GM23338 (cell line): ENCODE data around the gene TBC1D17. TPM values are rescaled to one million over a fixed set of nuclear protein-coding genes. Genes with fewer than 3 reads are reported as not detected.
A peak's percentile ranks its signal among the peaks of the same experiment; 100 is the strongest.

Source experiments
- ATAC-seq: fragments of 200-7000 bp; cut with Tn5 transposase; 3 replicates; pipeline ENCODE4 v1.9.1; 2020
- DNase-seq: peaks from one replicate; pipeline ENCODE4 v3.0.0-alpha.2; 2015; ENCODE audit warnings: low spot score
- H2AFZ ChIP-seq: fragments of 200-600 bp; sonication (generic); 2 replicates; pipeline ENCODE4 v1.8.0; 2016; ENCODE audit warnings: antibody characterized with exemption, mild to moderate bottlenecking, moderate library complexity
- H3F3A ChIP-seq: fragments of 200-600 bp; sonication (generic); replicated peaks from 2 replicates; pipeline ENCODE4 v1.8.0; 2017; ENCODE audit warnings: antibody characterized with exemption, mixed run types, low read depth
- H3K27ac ChIP-seq: fragments of 200-600 bp; sonication (generic); 2 replicates; pipeline ENCODE4 v1.6.1; 2016; ENCODE audit warnings: low read depth
- H3K27me3 ChIP-seq: fragments of 200-600 bp; sonication (generic); 2 replicates; pipeline ENCODE4 v1.8.0; 2016; ENCODE audit warnings: mild to moderate bottlenecking, mixed run types, moderate library complexity; ENCODE audit not compliant: insufficient read depth
- H3K36me3 ChIP-seq: fragments of 200-600 bp; sonication (generic); 2 replicates; pipeline ENCODE4 v1.8.0; 2016; ENCODE audit warnings: mild to moderate bottlenecking; ENCODE audit not compliant: insufficient read depth
- H3K4me1 ChIP-seq: fragments of 200-600 bp; sonication (generic); 2 replicates; pipeline ENCODE4 v1.8.0; 2016; ENCODE audit warnings: mild to moderate bottlenecking, moderate library complexity; ENCODE audit not compliant: insufficient read depth
- H3K4me2 ChIP-seq: fragments of 200-600 bp; sonication (generic); 2 replicates; pipeline ENCODE4 v1.7.1; 2017; ENCODE audit warnings: mixed run types
- H3K4me3 ChIP-seq: fragments of 200-600 bp; sonication (generic); 2 replicates; pipeline ENCODE4 v1.6.1; 2016; ENCODE audit warnings: mixed run types
- H3K79me2 ChIP-seq: fragments of 200-600 bp; sonication (generic); replicated peaks from 2 replicates; pipeline ENCODE4 v1.8.0; 2017; ENCODE audit warnings: mild to moderate bottlenecking; ENCODE audit not compliant: insufficient read depth
- H3K9me2 ChIP-seq: fragments of 200-600 bp; sonication (generic); 2 replicates; pipeline ENCODE4 v1.8.0; 2017; ENCODE audit not compliant: insufficient read depth
- H4K20me1 ChIP-seq: fragments of 200-600 bp; sonication (generic); replicated peaks from 2 replicates; pipeline ENCODE4 v1.8.0; 2017; ENCODE audit warnings: mild to moderate bottlenecking; ENCODE audit not compliant: insufficient read depth
- H3K27ac Mint-ChIP-seq: 2 replicates; pipeline ENCODE4 v1.8.0; 2020; ENCODE audit warnings: inconsistent platforms, mild to moderate bottlenecking, moderate library complexity, mixed read lengths
- H3K27me3 Mint-ChIP-seq: 3 replicates; pipeline ENCODE4 v1.8.0; 2022; ENCODE audit warnings: low read depth, mild to moderate bottlenecking, moderate library complexity, mixed read lengths, inconsistent platforms; ENCODE audit not compliant: insufficient read depth, poor library complexity
- H3K36me3 Mint-ChIP-seq: 3 replicates; pipeline ENCODE4 v1.8.0; 2021; ENCODE audit warnings: low read depth, mild to moderate bottlenecking, inconsistent platforms, moderate library complexity, mixed read lengths
- H3K4me1 Mint-ChIP-seq: 3 replicates; pipeline ENCODE4 v1.8.0; 2020; ENCODE audit warnings: mild to moderate bottlenecking, inconsistent platforms, mixed read lengths
- H3K4me3 Mint-ChIP-seq: 3 replicates; pipeline ENCODE4 v1.8.0; 2021; ENCODE audit warnings: moderate library complexity, mild to moderate bottlenecking, inconsistent platforms, mixed read lengths
- H3K9me3 Mint-ChIP-seq: 3 replicates; pipeline ENCODE4 v1.8.0; 2020; ENCODE audit warnings: moderate library complexity, mild to moderate bottlenecking, inconsistent platforms, mixed read lengths
- CREB1 ChIP-seq: fragments of 250-450 bp; sonication (Bioruptor Pico); IDR thresholded peaks from 2 replicates; pipeline ENCODE4 v1.5.0; 2020; ENCODE audit warnings: low read depth, mild to moderate bottlenecking, moderate library complexity
- EZH2 ChIP-seq: fragments of 200-600 bp; sonication (generic); IDR thresholded peaks from one replicate; pipeline ENCODE4 v1.8.0; 2017; ENCODE audit warnings: antibody characterized with exemption, mild to moderate bottlenecking, low read depth; ENCODE audit not compliant: unreplicated experiment
- EZH2phosphoT487 ChIP-seq: fragments of 200-600 bp; sonication (generic); IDR thresholded peaks from one replicate; pipeline ENCODE4 v1.8.1; 2018; ENCODE audit warnings: antibody characterized with exemption; ENCODE audit not compliant: unreplicated experiment
- JUNB ChIP-seq: IDR thresholded peaks from one replicate; pipeline ENCODE4 v1.6.1; 2016; ENCODE audit warnings: antibody characterized with exemption; ENCODE audit not compliant: unreplicated experiment
- NANOG ChIP-seq: IDR thresholded peaks from 2 replicates; pipeline ENCODE4 v1.6.1; 2016; ENCODE audit warnings: antibody characterized with exemption, borderline replicate concordance
- POLR2AphosphoS5 ChIP-seq: IDR thresholded peaks from 2 replicates; pipeline ENCODE4 v1.6.1; 2016; ENCODE audit warnings: antibody characterized with exemption, low read depth
- STAT1 ChIP-seq: IDR thresholded peaks from one replicate; pipeline ENCODE4 v1.6.1; 2016; ENCODE audit warnings: antibody characterized with exemption; ENCODE audit not compliant: unreplicated experiment
- ZNF114 ChIP-seq: fragments of 250-450 bp; sonication (Bioruptor Pico); IDR thresholded peaks from 2 replicates; pipeline ENCODE4 v1.5.0; 2020; ENCODE audit warnings: mild to moderate bottlenecking, moderate library complexity
- ZNF331 ChIP-seq: fragments of 250-450 bp; sonication (Bioruptor Pico); IDR thresholded peaks from 2 replicates; pipeline ENCODE4 v1.5.0; 2020; ENCODE audit warnings: low read depth, mild to moderate bottlenecking, moderate library complexity
- polyA plus RNA-seq: library from polyadenylated mRNA; unstranded; fragments of >200 nt; fragmentation: Nextera tagmentation; extraction: Ambion mirVana; gene quantifications from 2 replicates; pipeline ENCODE4 v1.2.1, GENCODE V29; 2016
- total RNA-seq: library from RNA; depleted of rRNA; stranded (reverse); fragments of >200 nt; shearing (Covaris generic); gene quantifications from 2 replicates; pipeline ENCODE4 v1.2.3, GENCODE V29; 2014
- TF ChIP-seq, protein P1 (sequence below), 2 experiments: fragments of 200-600 bp in 1 of 2; sonication (generic) in 1 of 2; conservative IDR thresholded peaks; 2 replicates each; pipeline versions ENCODE4 v1.5.1 to v1.6.1; 2016 to 2017; ENCODE audit warnings: antibody characterized with exemption in 2 of 2, low read depth in 2 of 2, mild to moderate bottlenecking in 2 of 2, moderate library complexity in 1 of 2
- TF ChIP-seq, protein P2 (sequence below): IDR thresholded peaks from one replicate; pipeline ENCODE4 v1.6.1; 2018; ENCODE audit warnings: antibody characterized with exemption; ENCODE audit not compliant: unreplicated experiment
- TF ChIP-seq, protein P3 (sequence below): fragments of 250-450 bp; sonication (Bioruptor Pico); IDR thresholded peaks from 2 replicates; pipeline ENCODE4 v1.5.0; 2020; ENCODE audit warnings: mild to moderate bottlenecking, moderate library complexity
- TF ChIP-seq, protein P4 (sequence below): IDR thresholded peaks from 2 replicates; pipeline ENCODE4 v1.6.1; 2016; ENCODE audit warnings: antibody characterized with exemption

TBC1D17 gene
- total and polyA plus RNA-seq, 2 experiments from 2014 or later = 19.3 to 43.1 TPM

DNA sequence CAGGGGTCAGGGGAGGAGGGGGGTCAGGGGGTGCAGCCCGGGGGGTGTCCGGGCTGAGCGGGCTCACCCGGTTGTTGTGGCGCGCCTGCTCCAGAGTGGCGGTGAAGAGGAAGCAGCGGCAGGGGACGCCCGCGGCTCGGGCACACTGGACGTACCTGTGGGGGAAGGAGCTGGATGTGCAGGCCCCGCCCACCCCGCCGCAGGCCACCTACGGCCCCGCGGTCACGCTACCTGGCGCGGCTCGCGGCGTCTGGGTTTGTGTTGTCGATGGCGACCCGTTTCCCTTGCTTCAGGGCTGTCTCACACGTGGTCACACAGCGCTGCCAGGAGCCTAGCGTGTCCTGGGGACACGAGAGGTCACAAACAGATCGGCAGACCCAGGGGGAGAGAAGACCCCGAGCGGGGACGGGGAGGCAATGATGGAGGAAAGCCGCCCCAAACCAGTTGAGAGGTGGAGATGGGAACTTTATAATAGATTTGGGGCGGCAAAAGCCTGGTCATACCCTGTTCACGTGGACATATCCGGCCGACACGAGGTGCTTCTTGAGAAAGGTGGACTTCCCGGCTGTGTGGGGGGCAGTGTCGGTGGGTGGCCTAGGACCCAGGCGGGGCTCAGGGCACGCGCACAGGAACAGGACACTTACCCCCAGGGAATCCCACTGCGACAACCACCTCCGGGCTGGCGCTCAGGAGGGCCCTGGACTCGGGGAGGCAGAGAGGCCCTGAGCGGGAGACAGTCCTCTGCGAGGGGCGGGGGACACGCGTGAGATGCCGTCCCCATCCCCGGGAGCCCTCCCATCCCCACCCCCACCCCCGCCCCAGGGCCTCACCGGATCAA lies 15.7 kb upstream of the TBC1D17 start:
- H3K79me2 ChIP-seq = peaks cover 23% of the 10 kb centered on the region

More for the DNA sequence above, 15.7 kb upstream of the TBC1D17 start:
- peaks cover 35% of the 10 kb centered on the region for H3K4me1 Mint-ChIP-seq
- H3K27me3 Mint-ChIP-seq = peaks cover 42% of the 10 kb centered on the region
- TF ChIP-seq, protein P1, sequence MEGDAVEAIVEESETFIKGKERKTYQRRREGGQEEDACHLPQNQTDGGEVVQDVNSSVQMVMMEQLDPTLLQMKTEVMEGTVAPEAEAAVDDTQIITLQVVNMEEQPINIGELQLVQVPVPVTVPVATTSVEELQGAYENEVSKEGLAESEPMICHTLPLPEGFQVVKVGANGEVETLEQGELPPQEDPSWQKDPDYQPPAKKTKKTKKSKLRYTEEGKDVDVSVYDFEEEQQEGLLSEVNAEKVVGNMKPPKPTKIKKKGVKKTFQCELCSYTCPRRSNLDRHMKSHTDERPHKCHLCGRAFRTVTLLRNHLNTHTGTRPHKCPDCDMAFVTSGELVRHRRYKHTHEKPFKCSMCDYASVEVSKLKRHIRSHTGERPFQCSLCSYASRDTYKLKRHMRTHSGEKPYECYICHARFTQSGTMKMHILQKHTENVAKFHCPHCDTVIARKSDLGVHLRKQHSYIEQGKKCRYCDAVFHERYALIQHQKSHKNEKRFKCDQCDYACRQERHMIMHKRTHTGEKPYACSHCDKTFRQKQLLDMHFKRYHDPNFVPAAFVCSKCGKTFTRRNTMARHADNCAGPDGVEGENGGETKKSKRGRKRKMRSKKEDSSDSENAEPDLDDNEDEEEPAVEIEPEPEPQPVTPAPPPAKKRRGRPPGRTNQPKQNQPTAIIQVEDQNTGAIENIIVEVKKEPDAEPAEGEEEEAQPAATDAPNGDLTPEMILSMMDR (conservative IDR thresholded peaks at IDR 0.05; ENCODE audit: low read depth in 2 of 2) = no peak
- TF ChIP-seq POLR2AphosphoS5 (no peak), STAT1 (no peak), NANOG (no peak), EZH2phosphoT487 (no peak), JUNB (no peak), EZH2 (no peak), ZNF114 (CRISPR knock-in tag) (no peak), ZNF331 (CRISPR knock-in tag) (no peak), CREB1 (CRISPR knock-in tag) (no peak)
- TF ChIP-seq, protein P2, sequence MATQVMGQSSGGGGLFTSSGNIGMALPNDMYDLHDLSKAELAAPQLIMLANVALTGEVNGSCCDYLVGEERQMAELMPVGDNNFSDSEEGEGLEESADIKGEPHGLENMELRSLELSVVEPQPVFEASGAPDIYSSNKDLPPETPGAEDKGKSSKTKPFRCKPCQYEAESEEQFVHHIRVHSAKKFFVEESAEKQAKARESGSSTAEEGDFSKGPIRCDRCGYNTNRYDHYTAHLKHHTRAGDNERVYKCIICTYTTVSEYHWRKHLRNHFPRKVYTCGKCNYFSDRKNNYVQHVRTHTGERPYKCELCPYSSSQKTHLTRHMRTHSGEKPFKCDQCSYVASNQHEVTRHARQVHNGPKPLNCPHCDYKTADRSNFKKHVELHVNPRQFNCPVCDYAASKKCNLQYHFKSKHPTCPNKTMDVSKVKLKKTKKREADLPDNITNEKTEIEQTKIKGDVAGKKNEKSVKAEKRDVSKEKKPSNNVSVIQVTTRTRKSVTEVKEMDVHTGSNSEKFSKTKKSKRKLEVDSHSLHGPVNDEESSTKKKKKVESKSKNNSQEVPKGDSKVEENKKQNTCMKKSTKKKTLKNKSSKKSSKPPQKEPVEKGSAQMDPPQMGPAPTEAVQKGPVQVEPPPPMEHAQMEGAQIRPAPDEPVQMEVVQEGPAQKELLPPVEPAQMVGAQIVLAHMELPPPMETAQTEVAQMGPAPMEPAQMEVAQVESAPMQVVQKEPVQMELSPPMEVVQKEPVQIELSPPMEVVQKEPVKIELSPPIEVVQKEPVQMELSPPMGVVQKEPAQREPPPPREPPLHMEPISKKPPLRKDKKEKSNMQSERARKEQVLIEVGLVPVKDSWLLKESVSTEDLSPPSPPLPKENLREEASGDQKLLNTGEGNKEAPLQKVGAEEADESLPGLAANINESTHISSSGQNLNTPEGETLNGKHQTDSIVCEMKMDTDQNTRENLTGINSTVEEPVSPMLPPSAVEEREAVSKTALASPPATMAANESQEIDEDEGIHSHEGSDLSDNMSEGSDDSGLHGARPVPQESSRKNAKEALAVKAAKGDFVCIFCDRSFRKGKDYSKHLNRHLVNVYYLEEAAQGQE = no peak
- TF ChIP-seq, protein P3, sequence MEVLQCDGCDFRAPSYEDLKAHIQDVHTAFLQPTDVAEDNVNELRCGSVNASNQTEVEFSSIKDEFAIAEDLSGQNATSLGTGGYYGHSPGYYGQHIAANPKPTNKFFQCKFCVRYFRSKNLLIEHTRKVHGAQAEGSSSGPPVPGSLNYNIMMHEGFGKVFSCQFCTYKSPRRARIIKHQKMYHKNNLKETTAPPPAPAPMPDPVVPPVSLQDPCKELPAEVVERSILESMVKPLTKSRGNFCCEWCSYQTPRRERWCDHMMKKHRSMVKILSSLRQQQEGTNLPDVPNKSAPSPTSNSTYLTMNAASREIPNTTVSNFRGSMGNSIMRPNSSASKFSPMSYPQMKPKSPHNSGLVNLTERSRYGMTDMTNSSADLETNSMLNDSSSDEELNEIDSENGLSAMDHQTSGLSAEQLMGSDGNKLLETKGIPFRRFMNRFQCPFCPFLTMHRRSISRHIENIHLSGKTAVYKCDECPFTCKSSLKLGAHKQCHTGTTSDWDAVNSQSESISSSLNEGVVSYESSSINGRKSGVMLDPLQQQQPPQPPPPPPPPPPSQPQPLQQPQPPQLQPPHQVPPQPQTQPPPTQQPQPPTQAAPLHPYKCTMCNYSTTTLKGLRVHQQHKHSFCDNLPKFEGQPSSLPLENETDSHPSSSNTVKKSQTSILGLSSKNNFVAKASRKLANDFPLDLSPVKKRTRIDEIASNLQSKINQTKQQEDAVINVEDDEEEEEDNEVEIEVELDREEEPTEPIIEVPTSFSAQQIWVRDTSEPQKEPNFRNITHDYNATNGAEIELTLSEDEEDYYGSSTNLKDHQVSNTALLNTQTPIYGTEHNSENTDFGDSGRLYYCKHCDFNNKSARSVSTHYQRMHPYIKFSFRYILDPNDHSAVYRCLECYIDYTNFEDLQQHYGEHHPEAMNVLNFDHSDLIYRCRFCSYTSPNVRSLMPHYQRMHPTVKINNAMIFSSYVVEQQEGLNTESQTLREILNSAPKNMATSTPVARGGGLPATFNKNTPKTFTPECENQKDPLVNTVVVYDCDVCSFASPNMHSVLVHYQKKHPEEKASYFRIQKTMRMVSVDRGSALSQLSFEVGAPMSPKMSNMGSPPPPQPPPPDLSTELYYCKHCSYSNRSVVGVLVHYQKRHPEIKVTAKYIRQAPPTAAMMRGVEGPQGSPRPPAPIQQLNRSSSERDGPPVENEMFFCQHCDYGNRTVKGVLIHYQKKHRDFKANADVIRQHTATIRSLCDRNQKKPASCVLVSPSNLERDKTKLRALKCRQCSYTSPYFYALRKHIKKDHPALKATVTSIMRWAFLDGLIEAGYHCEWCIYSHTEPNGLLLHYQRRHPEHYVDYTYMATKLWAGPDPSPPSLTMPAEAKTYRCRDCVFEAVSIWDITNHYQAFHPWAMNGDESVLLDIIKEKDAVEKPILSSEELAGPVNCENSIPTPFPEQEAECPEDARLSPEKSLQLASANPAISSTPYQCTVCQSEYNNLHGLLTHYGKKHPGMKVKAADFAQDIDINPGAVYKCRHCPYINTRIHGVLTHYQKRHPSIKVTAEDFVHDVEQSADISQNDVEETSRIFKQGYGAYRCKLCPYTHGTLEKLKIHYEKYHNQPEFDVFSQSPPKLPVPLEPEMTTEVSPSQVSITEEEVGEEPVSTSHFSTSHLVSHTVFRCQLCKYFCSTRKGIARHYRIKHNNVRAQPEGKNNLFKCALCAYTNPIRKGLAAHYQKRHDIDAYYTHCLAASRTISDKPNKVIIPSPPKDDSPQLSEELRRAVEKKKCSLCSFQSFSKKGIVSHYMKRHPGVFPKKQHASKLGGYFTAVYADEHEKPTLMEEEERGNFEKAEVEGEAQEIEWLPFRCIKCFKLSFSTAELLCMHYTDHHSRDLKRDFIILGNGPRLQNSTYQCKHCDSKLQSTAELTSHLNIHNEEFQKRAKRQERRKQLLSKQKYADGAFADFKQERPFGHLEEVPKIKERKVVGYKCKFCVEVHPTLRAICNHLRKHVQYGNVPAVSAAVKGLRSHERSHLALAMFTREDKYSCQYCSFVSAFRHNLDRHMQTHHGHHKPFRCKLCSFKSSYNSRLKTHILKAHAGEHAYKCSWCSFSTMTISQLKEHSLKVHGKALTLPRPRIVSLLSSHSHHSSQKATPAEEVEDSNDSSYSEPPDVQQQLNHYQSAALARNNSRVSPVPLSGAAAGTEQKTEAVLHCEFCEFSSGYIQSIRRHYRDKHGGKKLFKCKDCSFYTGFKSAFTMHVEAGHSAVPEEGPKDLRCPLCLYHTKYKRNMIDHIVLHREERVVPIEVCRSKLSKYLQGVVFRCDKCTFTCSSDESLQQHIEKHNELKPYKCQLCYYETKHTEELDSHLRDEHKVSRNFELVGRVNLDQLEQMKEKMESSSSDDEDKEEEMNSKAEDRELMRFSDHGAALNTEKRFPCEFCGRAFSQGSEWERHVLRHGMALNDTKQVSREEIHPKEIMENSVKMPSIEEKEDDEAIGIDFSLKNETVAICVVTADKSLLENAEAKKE (CRISPR knock-in tag) = no peak
- TF ChIP-seq, protein P4, sequence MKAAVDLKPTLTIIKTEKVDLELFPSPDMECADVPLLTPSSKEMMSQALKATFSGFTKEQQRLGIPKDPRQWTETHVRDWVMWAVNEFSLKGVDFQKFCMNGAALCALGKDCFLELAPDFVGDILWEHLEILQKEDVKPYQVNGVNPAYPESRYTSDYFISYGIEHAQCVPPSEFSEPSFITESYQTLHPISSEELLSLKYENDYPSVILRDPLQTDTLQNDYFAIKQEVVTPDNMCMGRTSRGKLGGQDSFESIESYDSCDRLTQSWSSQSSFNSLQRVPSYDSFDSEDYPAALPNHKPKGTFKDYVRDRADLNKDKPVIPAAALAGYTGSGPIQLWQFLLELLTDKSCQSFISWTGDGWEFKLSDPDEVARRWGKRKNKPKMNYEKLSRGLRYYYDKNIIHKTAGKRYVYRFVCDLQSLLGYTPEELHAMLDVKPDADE = no peak
- H3K9me2 ChIP-seq = no peaks in the 10 kb centered on the region
- H3K27me3 ChIP-seq = no peaks in the 10 kb centered on the region
- H3K36me3 Mint-ChIP-seq = peaks cover 78% of the 10 kb centered on the region
- H3K9me3 Mint-ChIP-seq = peaks cover 6% of the 10 kb centered on the region; the same call in 2 of the 3 replicates
- H3K4me3 Mint-ChIP-seq = no peak overlapping the region
- H3K36me3 ChIP-seq = peaks cover 15% of the 10 kb centered on the region
- H3K4me3 ChIP-seq = no peak overlapping the region
- H3K27ac ChIP-seq = peak overlapping the region; percentile 83
- H3F3A ChIP-seq = peaks cover 69% of the 10 kb centered on the region
- H3K27ac Mint-ChIP-seq = no peak overlapping the region
- no peak for DNase-seq
- H2AFZ ChIP-seq = no peak overlapping the region
- ATAC-seq = peak; percentile 1; the same call in 2 of the 3 replicates
- H4K20me1 ChIP-seq = peaks cover 21% of the 10 kb centered on the region
- H3K4me2 ChIP-seq = no peak overlapping the region
- H3K4me1 ChIP-seq = peaks cover 13% of the 10 kb centered on the region
